ENCODE results near the gene CLDN10. TPM values are rescaled to one million over a fixed set of nuclear protein-coding genes. Genes with fewer than 3 reads are reported as not detected.

Gene CLDN10
- total and polyA plus RNA-seq, 2 donors (not counting 1 experiment from before 2014, with no cell fraction given), result not detected

DNA sequence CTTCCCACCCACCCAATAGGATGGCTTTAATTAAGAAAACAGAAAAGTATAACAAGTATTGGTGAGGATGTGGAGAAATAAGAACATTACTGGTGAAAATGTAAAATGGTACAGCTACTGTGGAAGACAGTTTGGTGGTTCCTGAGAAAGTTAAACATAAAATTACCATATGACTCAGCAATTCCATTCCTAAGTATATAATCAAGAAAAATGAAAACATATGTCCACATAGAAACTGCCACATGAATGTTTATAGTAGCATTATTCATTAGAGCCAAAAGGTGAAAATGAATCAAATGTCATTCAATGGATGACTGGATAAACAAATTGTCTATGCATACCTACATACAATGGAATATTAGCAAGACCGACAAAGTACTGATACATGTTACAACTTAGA, 75.1 kb downstream of the CLDN10 start:
- no peaks in the 10 kb centered on the region for H3K79me2 ChIP-seq (ENCODE audit: control insufficient read depth, insufficient read depth, low read length)
- intact Hi-C loops (cut with micrococcal nuclease), result no loop called here
- H3K9ac ChIP-seq (ENCODE audit: low read length), result no peak overlapping the region
- ChIA-PET POLR2A (no interaction called here), CTCF (interaction anchor here (9.8 kb wide), 1 partner anchor 206 kb away, joined by 163 read pairs; no protein-coding TSS in a partner anchor)
- H3K4me1 ChIP-seq (ENCODE audit: control insufficient read depth in 2 of 2, insufficient read depth in 2 of 2, low read length in 2 of 2), result no peaks in the 10 kb centered on the region
- H2AFZ ChIP-seq (ENCODE audit: insufficient read depth, low read depth, low read length, poor library complexity, severe bottlenecking), result no peak overlapping the region
- no peak for TF ChIP-seq EZH2 (IDR thresholded peaks at IDR 0.05; ENCODE audit: borderline replicate concordance, insufficient read depth, low read depth, low read length, poor library complexity, severe bottlenecking)
- TF ChIP-seq, protein P1, sequence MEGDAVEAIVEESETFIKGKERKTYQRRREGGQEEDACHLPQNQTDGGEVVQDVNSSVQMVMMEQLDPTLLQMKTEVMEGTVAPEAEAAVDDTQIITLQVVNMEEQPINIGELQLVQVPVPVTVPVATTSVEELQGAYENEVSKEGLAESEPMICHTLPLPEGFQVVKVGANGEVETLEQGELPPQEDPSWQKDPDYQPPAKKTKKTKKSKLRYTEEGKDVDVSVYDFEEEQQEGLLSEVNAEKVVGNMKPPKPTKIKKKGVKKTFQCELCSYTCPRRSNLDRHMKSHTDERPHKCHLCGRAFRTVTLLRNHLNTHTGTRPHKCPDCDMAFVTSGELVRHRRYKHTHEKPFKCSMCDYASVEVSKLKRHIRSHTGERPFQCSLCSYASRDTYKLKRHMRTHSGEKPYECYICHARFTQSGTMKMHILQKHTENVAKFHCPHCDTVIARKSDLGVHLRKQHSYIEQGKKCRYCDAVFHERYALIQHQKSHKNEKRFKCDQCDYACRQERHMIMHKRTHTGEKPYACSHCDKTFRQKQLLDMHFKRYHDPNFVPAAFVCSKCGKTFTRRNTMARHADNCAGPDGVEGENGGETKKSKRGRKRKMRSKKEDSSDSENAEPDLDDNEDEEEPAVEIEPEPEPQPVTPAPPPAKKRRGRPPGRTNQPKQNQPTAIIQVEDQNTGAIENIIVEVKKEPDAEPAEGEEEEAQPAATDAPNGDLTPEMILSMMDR (IDR thresholded peaks at IDR 0.05), result no peak
- ATAC-seq (ENCODE audit: low read depth), result no peak
- no peak overlapping the region for H3K4me3 ChIP-seq (ENCODE audit: control extremely low read depth in 1 of 5, extremely low read depth in 1 of 5, insufficient read depth in 1 of 5, low read depth in 2 of 5, low read length in 4 of 5)
- no peak overlapping the region for H3K4me3 Mint-ChIP-seq
- H3K27me3 ChIP-seq (replicated peaks in 1 of 4; ENCODE audit: control extremely low read depth in 1 of 4, control insufficient read depth in 3 of 4, insufficient read depth in 4 of 4, low read length in 3 of 4), result peaks cover 0 to 6% (median 0%) of the 10 kb centered on the region in 4 experiments
- no peaks in the 10 kb centered on the region for H3K9me3 Mint-ChIP-seq (ENCODE audit: insufficient read depth)
- no peaks in the 10 kb centered on the region for H3K4me1 Mint-ChIP-seq
- H3K4me2 ChIP-seq (replicated peaks; ENCODE audit: low read depth, low read length, poor library complexity, severe bottlenecking), result no peak overlapping the region
- H3K27me3 Mint-ChIP-seq, result peaks cover 19% of the 10 kb centered on the region
- H3K27ac ChIP-seq (ENCODE audit: low read length in 2 of 2), result no peak overlapping the region
- H4K20me1 ChIP-seq (ENCODE audit: control insufficient read depth, insufficient read depth, low read length, poor library complexity, severe bottlenecking), result no peaks in the 10 kb centered on the region
- H3K36me3 ChIP-seq (replicated peaks in 1 of 2; ENCODE audit: control extremely low read depth in 1 of 2, control insufficient read depth in 1 of 2, extremely low read depth in 1 of 2, insufficient read depth in 2 of 2, low read length in 1 of 2), result no peaks in the 10 kb centered on the region
- no peaks in the 10 kb centered on the region for H3K9me3 ChIP-seq (ENCODE audit: control extremely low read depth in 1 of 3, control insufficient read depth in 2 of 3, insufficient read depth in 1 of 3, low read length in 2 of 3)
- no peak for DNase-seq
- no peak overlapping the region for H3K27ac Mint-ChIP-seq
- 89% methylated on average over 1 of the region's 1 CpG for WGBS (ENCODE audit: insufficient coverage)

DNA sequence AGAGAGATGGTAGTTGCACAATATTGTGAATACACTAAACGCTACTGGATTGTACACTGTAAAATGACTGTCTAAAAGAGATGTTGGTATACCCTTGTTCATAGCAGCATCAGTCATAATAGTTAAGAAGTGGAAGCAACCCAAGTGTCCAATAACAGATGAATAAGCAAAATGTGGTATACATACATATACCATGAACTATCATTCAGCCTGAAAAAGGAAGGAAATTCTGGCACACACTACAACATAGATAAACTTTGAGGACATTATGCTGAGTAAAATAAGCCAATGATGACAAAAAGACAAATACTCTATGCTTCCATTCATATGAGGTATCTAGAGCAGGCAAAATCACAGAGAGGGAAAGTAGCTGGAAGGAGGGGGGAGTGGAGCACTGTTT, 76.0 kb downstream of the CLDN10 start:
- no peaks in the 10 kb centered on the region for H3K4me1 ChIP-seq (ENCODE audit: control insufficient read depth in 2 of 2, insufficient read depth in 2 of 2, low read length in 2 of 2)
- no peak overlapping the region for H3K4me3 ChIP-seq (ENCODE audit: control extremely low read depth in 1 of 5, extremely low read depth in 1 of 5, insufficient read depth in 1 of 5, low read depth in 2 of 5, low read length in 4 of 5)
- no peak overlapping the region for H3K4me2 ChIP-seq (replicated peaks; ENCODE audit: low read depth, low read length, poor library complexity, severe bottlenecking)
- CTCF ChIA-PET, result interaction anchor here (9.8 kb wide), 1 partner anchor 205 kb away, joined by 163 read pairs; no protein-coding TSS in a partner anchor
- H3K27ac ChIP-seq (ENCODE audit: low read length in 2 of 2), result no peak overlapping the region
- H3K9me3 ChIP-seq (ENCODE audit: control extremely low read depth in 1 of 3, control insufficient read depth in 2 of 3, insufficient read depth in 1 of 3, low read length in 2 of 3), result no peaks in the 10 kb centered on the region
- POLR2A ChIA-PET, result no interaction called here
- H3K79me2 ChIP-seq (ENCODE audit: control insufficient read depth, insufficient read depth, low read length), result no peaks in the 10 kb centered on the region
- Mint-ChIP-seq H3K4me1 (no peaks in the 10 kb centered on the region), H3K27me3 (peaks cover 18% of the 10 kb centered on the region), H3K9me3 (ENCODE audit: insufficient read depth) (no peaks in the 10 kb centered on the region), H3K4me3 (no peak overlapping the region), H3K27ac (no peak overlapping the region)
- intact Hi-C loops (cut with micrococcal nuclease), result no loop called here
- H4K20me1 ChIP-seq (ENCODE audit: control insufficient read depth, insufficient read depth, low read length, poor library complexity, severe bottlenecking), result no peaks in the 10 kb centered on the region
- H3K27me3 ChIP-seq (replicated peaks in 1 of 4; ENCODE audit: control extremely low read depth in 1 of 4, control insufficient read depth in 3 of 4, insufficient read depth in 4 of 4, low read length in 3 of 4), result peaks cover 0 to 3% (median 0%) of the 10 kb centered on the region in 4 experiments
- ATAC-seq (ENCODE audit: low read depth) (no peak), DNase-seq (no peak)
- 100% methylated on average over 1 of the region's 1 CpG for WGBS (ENCODE audit: insufficient coverage)
- TF ChIP-seq EZH2 (IDR thresholded peaks at IDR 0.05; ENCODE audit: borderline replicate concordance, insufficient read depth, low read depth, low read length, poor library complexity, severe bottlenecking), result no peak
- TF ChIP-seq, protein P1 (IDR thresholded peaks at IDR 0.05), result no peak
- no peaks in the 10 kb centered on the region for H3K36me3 ChIP-seq (replicated peaks in 1 of 2; ENCODE audit: control extremely low read depth in 1 of 2, control insufficient read depth in 1 of 2, extremely low read depth in 1 of 2, insufficient read depth in 2 of 2, low read length in 1 of 2)
- H3K9ac ChIP-seq (ENCODE audit: low read length), result no peak overlapping the region
- H2AFZ ChIP-seq (ENCODE audit: insufficient read depth, low read depth, low read length, poor library complexity, severe bottlenecking), result no peak overlapping the region

Data from B cell (primary cell).